HepG2 (cell line): Measurements from ENCODE around the gene MYO16.

Source experiments
- ERF ChIP-seq: IDR thresholded peaks from 2 replicates; pipeline ENCODE4 v1.6.1; 2018; ENCODE audit warnings: missing biosample characterization, missing genetic modification reagents
- FOXJ3 ChIP-seq: sonication (generic); formaldehyde crosslinking; IDR thresholded peaks from 2 replicates; pipeline ENCODE4 v1.4.0; 2020; ENCODE audit warnings: missing genetic modification reagents, mild to moderate bottlenecking, borderline replicate concordance
- HIVEP1 ChIP-seq: sonication (generic); formaldehyde crosslinking; IDR thresholded peaks from 2 replicates; pipeline ENCODE4 v1.4.0; 2020; ENCODE audit warnings: mild to moderate bottlenecking, missing genetic modification reagents
- MTA3 ChIP-seq: sonication (generic); formaldehyde crosslinking; IDR thresholded peaks from 2 replicates; pipeline ENCODE4 v1.4.0; 2020; ENCODE audit warnings: missing genetic modification reagents
- NFIC ChIP-seq: IDR thresholded peaks from 2 replicates; pipeline ENCODE4 v1.6.1; 2012; ENCODE audit warnings: mild to moderate bottlenecking, low read length, inconsistent platforms
- NR2F1 ChIP-seq, 2 experiments: fragments of 450-650 bp in 1 of 2; formaldehyde crosslinking in 1 of 2; IDR thresholded peaks; 2 replicates each; pipeline versions ENCODE4 v1.5.0 to v1.6.1; 2016 to 2020; ENCODE audit warnings: mild to moderate bottlenecking in 1 of 2, missing compliant biosample characterization in 1 of 2, missing genetic modification reagents in 1 of 2, moderate library complexity in 1 of 2
- RARA ChIP-seq: IDR thresholded peaks from 2 replicates; pipeline ENCODE4 v1.6.1; 2016; ENCODE audit warnings: missing genetic modification reagents, missing compliant biosample characterization
- REST ChIP-seq, 2 experiments: IDR thresholded peaks; 2 replicates each; pipeline ENCODE4 v1.6.1; 2011 to 2012; ENCODE audit warnings: low read length in 2 of 2, borderline replicate concordance in 1 of 2, low read depth in 1 of 2, mild to moderate bottlenecking in 1 of 2, moderate library complexity in 1 of 2
- TP53 ChIP-seq: sonication (generic); formaldehyde crosslinking; conservative IDR thresholded peaks from 2 replicates; pipeline ENCODE4 v1.4.0; 2020; ENCODE audit warnings: missing genetic modification reagents
- YY1 ChIP-seq: IDR thresholded peaks from 2 replicates; pipeline ENCODE4 v1.6.1; 2011; ENCODE audit warnings: low read length, low read depth, moderate library complexity, mild to moderate bottlenecking; ENCODE audit not compliant: insufficient read depth, insufficient replicate concordance
- ZIK1 ChIP-seq: sonication (generic); formaldehyde crosslinking; IDR thresholded peaks from 2 replicates; pipeline ENCODE4 v1.5.0; 2020; ENCODE audit warnings: mild to moderate bottlenecking, low read depth, missing genetic modification reagents, borderline replicate concordance
- TF ChIP-seq, protein P1 (sequence below): sonication (generic); formaldehyde crosslinking; IDR thresholded peaks from 2 replicates; pipeline ENCODE4 v1.5.0; 2020; ENCODE audit warnings: mild to moderate bottlenecking, missing genetic modification reagents, moderate library complexity

- TF ChIP-seq, protein P1, sequence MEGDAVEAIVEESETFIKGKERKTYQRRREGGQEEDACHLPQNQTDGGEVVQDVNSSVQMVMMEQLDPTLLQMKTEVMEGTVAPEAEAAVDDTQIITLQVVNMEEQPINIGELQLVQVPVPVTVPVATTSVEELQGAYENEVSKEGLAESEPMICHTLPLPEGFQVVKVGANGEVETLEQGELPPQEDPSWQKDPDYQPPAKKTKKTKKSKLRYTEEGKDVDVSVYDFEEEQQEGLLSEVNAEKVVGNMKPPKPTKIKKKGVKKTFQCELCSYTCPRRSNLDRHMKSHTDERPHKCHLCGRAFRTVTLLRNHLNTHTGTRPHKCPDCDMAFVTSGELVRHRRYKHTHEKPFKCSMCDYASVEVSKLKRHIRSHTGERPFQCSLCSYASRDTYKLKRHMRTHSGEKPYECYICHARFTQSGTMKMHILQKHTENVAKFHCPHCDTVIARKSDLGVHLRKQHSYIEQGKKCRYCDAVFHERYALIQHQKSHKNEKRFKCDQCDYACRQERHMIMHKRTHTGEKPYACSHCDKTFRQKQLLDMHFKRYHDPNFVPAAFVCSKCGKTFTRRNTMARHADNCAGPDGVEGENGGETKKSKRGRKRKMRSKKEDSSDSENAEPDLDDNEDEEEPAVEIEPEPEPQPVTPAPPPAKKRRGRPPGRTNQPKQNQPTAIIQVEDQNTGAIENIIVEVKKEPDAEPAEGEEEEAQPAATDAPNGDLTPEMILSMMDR (CRISPR knock-in tag): no peak
- TF ChIP-seq REST (IDR thresholded peaks at IDR 0.05; ENCODE audit: borderline replicate concordance in 1 of 2, low read depth in 1 of 2, low read length in 2 of 2) (no peak), ZIK1 (CRISPR knock-in tag) (no peak), NR2F1 (CRISPR knock-in tag; IDR thresholded peaks at IDR 0.05) (no peak), TP53 (no peak), RARA (CRISPR knock-in tag) (no peak), MTA3 (CRISPR knock-in tag) (no peak), YY1 (no peak), ERF (CRISPR knock-in tag) (no peak), HIVEP1 (CRISPR knock-in tag) (no peak), FOXJ3 (no peak), NFIC (no peak)
Measured at GRCh38 chr13:108919036-108919907, 289.9 kb downstream of the MYO16 start.
